NCI-H1930 (cell line): ENCODE results near the gene CDKN3.
"Not testable (repeated sequence)": the region's sequence is repeated elsewhere in the genome, so short reads cannot be mapped to it uniquely, and the experiment has no call there.

Experiments used
- DNase-seq, 2 experiments: peaks; one replicate each; lab custom pipeline; 2025; lab: John Stamatoyannopoulos, UW

Gene CDKN3

DNA sequence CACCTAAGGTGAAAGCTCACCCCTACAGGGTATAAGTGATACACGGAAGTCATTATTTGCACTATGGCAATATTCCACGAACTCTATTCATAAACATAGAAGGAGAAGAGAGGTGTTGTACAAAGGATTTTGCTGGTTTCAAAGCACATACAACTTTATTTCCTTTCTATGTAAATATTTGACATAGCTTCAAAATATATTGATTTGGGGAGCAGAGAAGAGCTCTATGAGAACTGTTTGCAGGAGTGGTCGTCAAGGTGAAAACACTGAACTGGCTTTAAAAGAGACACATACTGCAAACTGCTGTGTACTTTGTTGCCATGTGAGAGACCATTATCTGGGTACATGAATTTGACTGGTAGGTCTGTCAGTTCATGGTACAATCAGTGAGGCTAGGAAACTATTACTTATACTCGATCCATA lies 27.7 kb downstream of the CDKN3 start:
- DNase-seq, result no peak

- no peak for DNase-seq
Measured at GRCh38 chr14:54425068-54425467, 28.3 kb downstream of the CDKN3 start.

- DNase-seq, result no peak
Measured at GRCh38 chr14:54425537-54426274, 28.9 kb downstream of the CDKN3 start.

GRCh38 chr14:54427871-54428270 lies 31.1 kb downstream of the CDKN3 start:
- DNase-seq, result no peak

GRCh38 chr14:54428527-54428926 lies 31.7 kb downstream of the CDKN3 start:
- no peak for DNase-seq

GRCh38 chr14:54435500-54435981 lies 38.7 kb downstream of the CDKN3 start:
- DNase-seq, result no peak

DNA sequence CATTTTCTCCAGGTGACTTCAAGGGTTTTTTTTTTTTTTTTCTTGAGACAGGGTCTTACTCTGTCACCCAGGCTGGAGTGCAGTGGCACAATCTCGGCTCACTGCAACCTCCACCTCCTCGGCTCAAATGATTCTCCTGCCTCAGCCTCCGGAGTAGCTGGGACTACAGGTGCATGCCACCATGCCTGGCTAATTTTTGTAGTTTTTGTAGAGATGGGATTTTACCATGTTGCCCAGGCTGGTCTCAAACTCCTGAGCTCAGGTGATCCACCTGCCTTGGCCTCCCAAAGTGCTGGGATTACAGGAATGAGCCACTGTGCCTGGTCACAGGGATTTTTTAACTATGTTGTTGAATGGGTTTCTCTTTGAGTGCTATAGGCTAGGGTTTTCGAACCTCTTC lies 41.1 kb downstream of the CDKN3 start:
- not testable (repeated sequence) for DNase-seq

DNA sequence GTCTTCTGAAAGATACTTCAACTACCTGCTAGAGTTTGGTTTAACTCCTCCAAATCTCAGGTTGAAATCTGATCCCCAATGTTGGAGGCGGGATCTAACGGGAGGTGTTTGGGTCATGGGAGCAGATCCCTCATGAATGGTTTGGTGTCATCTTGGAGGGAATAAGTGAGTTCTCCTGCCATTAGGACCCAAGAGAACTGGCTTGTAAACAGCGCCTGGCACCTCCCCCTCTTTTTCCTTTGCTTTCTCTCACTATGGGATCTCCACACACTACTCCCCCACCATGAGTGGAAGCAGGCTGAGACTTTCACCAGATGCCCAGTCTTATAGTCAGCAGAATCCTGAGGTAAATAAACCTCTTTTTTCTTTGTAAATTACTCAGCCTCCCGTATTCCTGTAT lies 41.9 kb downstream of the CDKN3 start:
- no peak for DNase-seq

- DNase-seq, result no peak
Measured at GRCh38 chr14:54440037-54440436, 43.2 kb downstream of the CDKN3 start.

DNA sequence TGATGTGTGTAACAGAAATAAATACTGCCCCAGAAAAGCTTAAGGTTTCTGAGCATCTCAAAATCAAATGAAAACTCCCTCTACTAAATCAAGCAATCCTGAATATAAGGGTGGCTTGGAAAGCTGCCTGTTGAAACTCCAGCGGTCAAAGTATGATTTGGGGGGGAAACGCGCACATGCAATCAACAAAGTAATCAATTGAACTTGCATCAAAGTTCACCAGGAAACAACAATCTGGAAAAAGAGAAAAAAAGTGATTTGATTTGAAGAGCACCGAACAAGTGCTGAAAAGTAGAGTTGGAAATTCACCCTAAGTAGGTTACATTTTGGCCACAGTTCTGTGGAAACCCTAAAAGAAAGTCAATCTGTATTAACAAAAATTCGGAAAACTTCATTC lies 43.7 kb downstream of the CDKN3 start:
- no peak for DNase-seq

DNA sequence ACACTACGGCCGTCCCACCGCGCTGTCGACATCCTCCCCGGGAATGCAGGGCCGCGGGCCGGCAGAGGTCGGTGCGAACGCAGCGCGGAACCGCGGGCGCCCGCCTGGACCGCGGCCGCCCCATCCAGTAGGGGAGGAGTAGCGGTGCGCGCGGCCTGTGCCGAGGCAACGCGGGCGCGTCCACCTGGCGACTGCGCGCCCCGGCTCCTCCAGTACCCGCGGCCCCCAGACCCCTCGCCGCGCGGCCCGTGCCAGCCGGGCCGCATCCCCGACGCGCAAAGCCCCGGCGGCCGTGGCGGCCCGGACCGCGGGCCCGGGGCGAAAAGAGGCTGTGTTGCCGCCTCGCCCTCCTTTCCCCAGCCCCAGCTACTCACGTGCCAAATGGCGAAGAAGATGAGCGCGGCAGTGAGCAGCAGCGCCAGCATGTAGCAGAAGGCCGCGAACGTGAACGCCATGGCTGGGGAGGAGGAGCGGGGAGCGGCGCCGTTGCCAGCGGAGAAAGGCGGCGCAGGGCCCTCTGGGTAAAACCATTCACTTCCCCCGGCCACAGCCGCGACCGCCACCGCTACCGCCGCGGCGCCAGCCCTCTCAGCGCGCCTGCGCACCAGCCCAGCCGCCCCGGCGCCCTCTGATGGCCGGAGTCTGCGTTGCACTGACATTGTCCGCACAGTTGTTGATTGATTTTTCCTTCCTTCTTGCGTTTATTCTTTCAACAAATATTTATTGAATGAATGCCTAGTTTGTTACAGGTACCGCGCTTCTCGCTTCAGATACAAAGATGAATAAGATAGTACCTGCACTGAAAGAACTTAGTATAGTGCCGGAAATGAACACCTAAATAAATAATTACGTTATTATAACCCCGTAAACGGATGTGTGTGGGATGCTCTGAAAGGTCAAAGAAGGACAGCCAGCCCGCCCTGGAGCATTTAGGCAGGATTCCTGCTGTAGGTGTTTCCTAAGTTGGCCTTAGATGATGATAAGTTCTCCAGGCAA lies 44.4 kb downstream of the CDKN3 start, which contains the start of gene CNIH1:
Gene CNIH1 (minus strand): TSS at position 502 of the 996 bp plus-strand sequence. CDS start 47 bp downstream, at position 455.
- DNase-seq, result peak; percentile 82 to 93

DNA sequence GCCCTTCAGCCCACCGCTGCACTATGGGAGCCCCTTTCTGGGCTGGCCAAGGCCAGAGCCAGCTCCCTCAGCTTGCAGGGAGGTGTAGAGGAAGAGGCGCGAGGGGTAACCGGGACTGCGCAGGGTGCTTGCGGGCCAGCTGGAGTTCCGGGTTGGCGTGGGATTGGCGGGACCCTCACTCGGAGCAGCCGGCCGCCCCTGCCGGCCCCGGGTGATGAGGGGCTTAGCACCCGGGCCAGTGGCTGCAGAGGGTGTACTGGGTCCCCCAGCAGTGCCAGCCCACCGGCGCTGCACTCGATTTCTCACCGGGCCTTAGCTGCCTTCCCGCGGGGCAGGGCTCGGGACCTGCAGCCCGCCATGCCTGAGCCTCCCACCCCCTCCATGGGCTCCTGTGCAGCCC lies 46.2 kb downstream of the CDKN3 start:
- DNase-seq, result not testable (repeated sequence)

DNA sequence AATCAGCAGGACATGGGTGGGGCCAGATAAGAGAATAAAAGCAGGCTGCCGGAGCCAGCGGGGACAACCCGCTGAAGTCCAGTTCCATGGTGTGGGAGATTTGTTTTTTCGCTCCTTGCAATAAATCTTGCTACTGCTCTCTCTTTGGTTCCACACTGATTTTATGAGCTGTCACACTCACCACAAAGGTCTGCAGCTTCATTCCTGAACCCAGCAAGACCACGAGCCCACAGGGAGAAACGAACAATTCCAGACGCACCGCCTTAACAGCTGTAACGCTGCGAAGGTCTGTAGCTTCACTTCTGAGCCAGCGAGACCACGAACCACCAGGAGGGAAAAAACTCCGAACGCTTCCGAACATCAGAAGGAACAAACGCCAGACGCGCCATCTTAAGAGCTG lies 47.2 kb downstream of the CDKN3 start:
- DNase-seq, result no peak

DNA sequence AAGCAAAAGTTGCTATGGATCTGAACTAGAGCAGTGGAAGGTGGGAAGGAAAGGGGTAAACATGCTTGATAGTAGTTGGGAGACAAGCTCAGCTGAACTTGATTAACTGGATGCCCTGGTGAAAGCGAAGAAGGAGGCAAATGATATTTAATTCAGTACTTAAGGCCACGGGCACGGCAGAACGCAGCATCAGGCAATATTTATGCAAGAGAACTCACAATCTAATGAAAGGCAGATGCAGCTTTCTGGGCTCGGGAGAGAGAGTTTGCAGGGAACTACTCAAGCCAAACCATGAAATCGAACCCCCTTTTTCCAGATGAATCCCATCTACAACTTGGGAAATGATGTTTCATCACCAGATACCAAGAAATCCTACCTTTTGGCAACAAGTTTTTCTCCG lies 47.9 kb downstream of the CDKN3 start:
- DNase-seq, result no peak

GRCh38 chr14:54446161-54446693 lies 49.4 kb downstream of the CDKN3 start:
- no peak for DNase-seq

DNA sequence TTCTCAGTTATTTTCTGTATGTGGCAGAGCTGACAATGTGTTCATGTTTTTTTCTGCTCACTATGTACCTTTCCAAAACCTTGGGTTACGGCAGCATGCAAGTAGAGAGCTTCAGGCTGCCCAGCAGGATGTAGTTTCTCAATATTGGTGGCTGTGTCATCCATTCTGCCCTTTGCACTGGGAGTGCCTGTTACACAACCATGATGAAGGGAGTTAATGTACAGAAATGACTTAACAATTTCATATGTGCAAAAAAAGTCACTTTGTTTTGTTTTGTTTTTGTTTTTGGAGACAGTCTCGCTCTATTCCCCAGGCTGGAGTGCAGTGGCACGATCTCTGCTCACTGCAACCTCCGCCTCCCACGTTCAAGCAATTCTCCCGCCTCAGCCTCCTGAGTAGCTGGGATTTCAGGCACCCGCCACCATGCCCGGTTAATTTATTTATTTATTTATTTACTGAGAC lies 50.5 kb downstream of the CDKN3 start:
- no peak for DNase-seq

GRCh38 chr14:54450535-54450934 lies 53.7 kb downstream of the CDKN3 start:
- DNase-seq, result no peak

DNA sequence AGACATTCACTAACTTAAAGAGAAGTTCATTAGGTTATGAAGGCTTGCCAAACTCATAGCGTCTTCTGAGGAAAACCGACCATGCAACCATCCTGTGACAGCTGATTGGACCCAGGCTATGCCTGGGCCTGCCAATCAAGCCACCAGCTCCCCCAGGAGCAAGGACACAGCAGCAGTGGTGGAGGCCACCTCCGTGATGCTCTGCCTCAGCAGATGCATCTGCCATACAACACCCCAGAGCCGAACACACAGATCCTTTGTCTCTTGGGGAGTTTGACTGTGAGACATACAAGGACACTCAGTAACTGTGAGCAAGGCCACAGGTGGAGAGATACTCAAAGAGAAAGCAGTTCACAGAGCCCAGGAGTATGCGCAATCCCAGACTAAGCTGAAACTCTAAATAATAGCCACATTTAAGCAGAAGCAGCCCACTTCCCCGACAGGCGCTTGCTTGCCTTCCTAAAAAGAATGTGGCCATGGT lies 54.4 kb downstream of the CDKN3 start:
- no peak for DNase-seq

DNA sequence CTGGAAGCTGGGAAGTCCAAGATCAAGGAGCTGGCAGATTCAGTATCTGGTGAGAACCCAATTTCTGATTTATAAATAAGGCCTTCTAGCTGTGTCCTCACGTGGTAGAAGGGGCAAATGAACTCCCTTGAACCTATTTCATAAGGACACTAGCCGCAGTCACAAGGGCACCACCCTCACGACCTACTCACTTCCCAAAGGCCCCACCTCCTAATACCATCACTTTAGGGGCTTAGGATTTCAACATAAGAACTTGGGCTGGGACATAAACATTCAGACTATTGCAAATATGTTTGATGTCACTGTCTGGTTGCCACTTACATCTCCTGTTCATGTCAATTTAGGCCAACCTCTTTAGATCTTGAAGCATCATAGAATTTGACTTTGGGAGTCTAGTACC lies 55.2 kb downstream of the CDKN3 start:
- DNase-seq, result no peak

DNA sequence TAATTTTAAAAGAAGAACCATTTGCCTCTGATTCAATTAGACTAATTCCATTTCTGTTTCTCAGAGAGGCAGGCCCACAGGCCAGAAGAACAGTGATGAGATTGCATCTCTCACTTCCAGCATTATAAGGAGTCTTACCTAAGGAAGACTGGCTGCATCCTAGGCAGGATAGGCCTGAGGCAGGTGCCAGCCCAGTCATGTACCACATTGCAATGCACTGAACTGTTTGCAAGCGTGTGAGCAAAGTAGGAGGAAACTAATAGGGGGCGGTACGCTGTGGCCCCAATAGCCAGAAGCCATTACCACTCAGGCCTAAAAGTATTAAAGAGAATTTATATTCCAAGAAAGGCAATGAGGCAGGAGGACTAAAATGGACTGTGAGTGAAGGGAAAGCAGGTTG lies 56.4 kb downstream of the CDKN3 start:
- DNase-seq, result no peak

DNA sequence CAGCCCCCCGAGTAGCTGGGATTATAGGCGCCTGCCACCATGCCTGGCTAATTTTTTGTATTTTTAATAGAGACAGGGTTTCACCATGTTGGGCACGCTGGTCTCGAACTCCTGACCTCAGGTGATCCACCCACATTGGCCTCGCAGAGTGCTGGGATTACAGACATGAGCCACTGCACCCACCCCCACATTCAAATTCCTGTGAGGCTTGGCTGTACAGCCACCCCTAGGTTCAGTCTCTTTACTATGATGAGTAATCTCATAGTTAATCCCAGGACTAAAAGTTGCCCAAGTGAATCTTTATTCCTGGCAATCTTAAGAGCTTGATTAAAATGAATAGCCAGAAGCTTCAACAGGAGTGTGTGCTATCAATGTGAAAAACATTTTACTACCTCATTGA lies 57.2 kb downstream of the CDKN3 start:
- not testable (repeated sequence) for DNase-seq

- DNase-seq, result no peak
Measured at GRCh38 chr14:54455363-54455762, 58.6 kb downstream of the CDKN3 start.
